ENCODE measurements around the gene HFE. TPM values are rescaled to one million over a fixed set of nuclear protein-coding genes. Genes with fewer than 3 reads are reported as not detected.

HFE gene
- total RNA-seq, 6 donors from 2014 or later = 3.8 to 26.2 (median 8.5) TPM

- WGBS, 2 donors = 70 to 72% methylated on average over 5 of the region's 5 CpGs
- Histone ChIP-seq H3K9me3 (no peaks in the 10 kb centered on the region), H3K4me1 (peaks cover 28 to 47% (median 37%) of the 10 kb centered on the region in 4 donors), H3K27ac (no peak overlapping the region), H3K27me3 (no peaks in the 10 kb centered on the region), H3K4me3 (peak overlapping the region in 2 of 4 donors; percentile 72 to 75), H3K36me3 (peaks cover 6 to 36% (median 12%) of the 10 kb centered on the region in 4 donors)
- DNase-seq (no peak), ATAC-seq (ENCODE audit: low FRiP score in 2 of 2) (no peak)
- TF ChIP-seq CTCF (IDR thresholded peaks at IDR 0.05) = no peak
- no peak for TF ChIP-seq POLR2A (IDR thresholded peaks at IDR 0.05)
- no peak for TF ChIP-seq EP300 (IDR thresholded peaks at IDR 0.05)
- TF ChIP-seq POLR2AphosphoS5 (IDR thresholded peaks at IDR 0.05) = no peak
Measured at GRCh38 chr6:26128013-26128771, 41.0 kb downstream of the HFE start.

GRCh38 chr6:26129656-26130055 is 42.4 kb downstream of the HFE start:
- H3K9me3 ChIP-seq = no peaks in the 10 kb centered on the region
- WGBS, 2 donors = 67 to 83% methylated on average over 1 of the region's 1 CpG
- TF ChIP-seq CTCF (IDR thresholded peaks at IDR 0.05) (no peak), POLR2A (IDR thresholded peaks at IDR 0.05) (no peak), POLR2AphosphoS5 (IDR thresholded peaks at IDR 0.05) (no peak), EP300 (IDR thresholded peaks at IDR 0.05) (no peak)
- H3K4me1 ChIP-seq = peaks cover 28 to 47% (median 37%) of the 10 kb centered on the region in 4 donors
- no peak overlapping the region for H3K4me3 ChIP-seq
- ATAC-seq (ENCODE audit: low FRiP score in 2 of 2) = no peak
- H3K27me3 ChIP-seq = no peaks in the 10 kb centered on the region
- H3K27ac ChIP-seq = no peak overlapping the region
- H3K36me3 ChIP-seq = peaks cover 6 to 39% (median 12%) of the 10 kb centered on the region in 4 donors
- no peak for DNase-seq

- H3K4me1 ChIP-seq = peaks cover 28 to 47% (median 37%) of the 10 kb centered on the region in 4 donors
- no peaks in the 10 kb centered on the region for H3K9me3 ChIP-seq
- peaks cover 6 to 39% (median 12%) of the 10 kb centered on the region in 4 donors for H3K36me3 ChIP-seq
- TF ChIP-seq EP300 (IDR thresholded peaks at IDR 0.05) (no peak), POLR2AphosphoS5 (IDR thresholded peaks at IDR 0.05) (no peak), POLR2A (IDR thresholded peaks at IDR 0.05) (no peak), CTCF (IDR thresholded peaks at IDR 0.05) (no peak)
- 92 to 93% methylated on average over 5 to 6 of the region's 6 CpGs for WGBS, 2 donors
- ATAC-seq (ENCODE audit: low FRiP score in 2 of 2) = no peak
- H3K4me3 ChIP-seq = no peak overlapping the region
- DNase-seq = no peak
- no peaks in the 10 kb centered on the region for H3K27me3 ChIP-seq
- H3K27ac ChIP-seq = no peak overlapping the region
Measured at GRCh38 chr6:26130581-26131249, 43.5 kb downstream of the HFE start.

GRCh38 chr6:26131618-26132017 is 44.4 kb downstream of the HFE start:
- no peaks in the 10 kb centered on the region for H3K9me3 ChIP-seq
- H3K27ac ChIP-seq = no peak overlapping the region
- H3K4me1 ChIP-seq = peaks cover 28 to 52% (median 39%) of the 10 kb centered on the region in 4 donors
- TF ChIP-seq CTCF (IDR thresholded peaks at IDR 0.05) = no peak
- TF ChIP-seq POLR2A (IDR thresholded peaks at IDR 0.05) = no peak
- no peak for TF ChIP-seq EP300 (IDR thresholded peaks at IDR 0.05)
- TF ChIP-seq POLR2AphosphoS5 (IDR thresholded peaks at IDR 0.05) = no peak
- H3K36me3 ChIP-seq = peaks cover 6 to 39% (median 12%) of the 10 kb centered on the region in 4 donors
- H3K27me3 ChIP-seq = no peaks in the 10 kb centered on the region
- no peak overlapping the region for H3K4me3 ChIP-seq
- DNase-seq = no peak
- no peak for ATAC-seq (ENCODE audit: low FRiP score in 2 of 2)
- WGBS, 2 donors = 79 to 82% methylated on average over 3 of the region's 3 CpGs
